ENCODE data around the gene HOXA10. TPM values are rescaled to one million over a fixed set of nuclear protein-coding genes. Genes with fewer than 3 reads are reported as not detected.

Gene HOXA10
- polyA plus RNA-seq, 1 donor, result 0.12 TPM

- H3K9me3 ChIP-seq (ENCODE audit: control insufficient read depth, low read depth, low read length), result peaks cover 16% of the 10 kb centered on the region
- no peak for DNase-seq
- H3K27me3 ChIP-seq (ENCODE audit: control insufficient read depth, insufficient read depth, low read length), result peaks cover 98% of the 10 kb centered on the region
- H3K27ac ChIP-seq (ENCODE audit: low read length), result no peak overlapping the region
- H3K4me3 ChIP-seq (ENCODE audit: low read length), result no peak overlapping the region
- peaks cover 3% of the 10 kb centered on the region for H3K4me1 ChIP-seq (ENCODE audit: control insufficient read depth, insufficient read depth, low read length)
- H3K36me3 ChIP-seq (ENCODE audit: control insufficient read depth, insufficient read depth, low read length), result no peaks in the 10 kb centered on the region
- WGBS (ENCODE audit: insufficient coverage, low lambda C conversion rate), result 49% methylated on average over 5 of the region's 22 CpGs
Observed at GRCh38 chr7:27176962-27177794, 3.1 kb upstream of the HOXA10 start.

DNA sequence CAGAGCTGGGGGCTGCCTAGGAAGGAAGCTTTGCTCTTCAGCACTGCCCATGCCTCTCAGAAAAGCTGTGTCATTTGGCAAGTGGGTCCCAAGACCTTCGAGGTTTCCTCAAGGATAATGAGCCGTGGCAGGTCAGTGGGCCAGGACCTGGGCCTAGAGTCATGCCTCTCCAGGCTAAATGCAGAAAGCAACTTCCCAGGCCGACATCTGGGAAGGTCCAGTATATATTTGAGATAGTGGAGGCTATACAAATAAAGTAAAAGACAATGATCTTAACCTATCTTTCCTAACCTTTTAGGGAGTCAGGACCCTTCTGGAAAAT, 2.4 kb upstream of the HOXA10 start:
- Histone ChIP-seq H3K4me3 (ENCODE audit: low read length) (no peak overlapping the region), H3K27ac (ENCODE audit: low read length) (no peak overlapping the region), H3K4me1 (ENCODE audit: control insufficient read depth, insufficient read depth, low read length) (peaks cover 3% of the 10 kb centered on the region), H3K9me3 (ENCODE audit: control insufficient read depth, low read depth, low read length) (peaks cover 16% of the 10 kb centered on the region), H3K36me3 (ENCODE audit: control insufficient read depth, insufficient read depth, low read length) (no peaks in the 10 kb centered on the region), H3K27me3 (ENCODE audit: control insufficient read depth, insufficient read depth, low read length) (peaks cover 99% of the 10 kb centered on the region)
- DNase-seq, result no peak
- no CpG with 5 or more reads among the region's 3 CpGs for WGBS (ENCODE audit: insufficient coverage, low lambda C conversion rate)

DNA sequence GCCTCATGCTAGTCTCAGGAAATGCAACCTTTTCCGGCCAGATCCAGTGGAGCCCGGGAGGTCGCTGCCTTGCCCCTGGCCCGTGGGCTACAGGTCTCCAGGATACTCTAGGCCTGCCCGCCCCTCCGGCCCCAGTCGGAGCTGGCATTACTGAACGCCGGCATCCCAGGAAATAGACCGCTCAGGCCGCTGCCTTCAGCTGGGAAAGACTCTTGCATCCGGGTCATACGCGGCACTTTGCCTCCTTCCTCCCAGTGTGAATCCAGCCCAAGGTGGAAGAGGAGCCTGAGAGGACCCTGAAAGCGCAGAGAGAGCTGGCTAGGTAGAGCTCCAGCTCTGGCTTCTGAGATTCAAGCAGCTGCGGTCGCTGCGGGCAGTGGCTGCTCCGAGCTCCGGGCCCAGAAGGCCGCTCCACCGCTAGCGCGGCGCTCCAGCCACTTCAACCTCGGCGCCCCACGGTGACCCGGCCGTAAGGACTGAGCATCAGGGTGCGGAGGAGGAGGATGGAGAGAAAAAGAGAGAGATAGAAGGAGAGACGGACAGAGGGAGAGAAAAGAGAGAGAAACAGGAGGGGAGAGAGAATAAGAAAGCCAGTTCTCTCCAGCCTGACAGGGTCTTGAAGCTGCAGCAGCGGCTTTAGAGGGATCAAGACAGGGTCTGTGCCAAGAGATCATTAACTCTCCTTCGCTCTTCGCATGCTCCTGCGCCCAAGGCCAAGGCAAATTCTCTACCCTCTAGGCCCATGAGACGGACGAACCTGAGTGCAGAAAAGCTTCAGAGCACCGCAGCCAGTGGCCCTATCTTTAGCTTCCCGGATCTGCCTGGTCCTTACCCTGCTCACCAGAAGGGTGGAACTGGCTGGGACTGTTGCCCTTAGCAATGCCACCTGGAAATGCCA, 1.8 kb upstream of the HOXA10 start:
- Histone ChIP-seq H3K9me3 (ENCODE audit: control insufficient read depth, low read depth, low read length) (peaks cover 16% of the 10 kb centered on the region), H3K27me3 (ENCODE audit: control insufficient read depth, insufficient read depth, low read length) (peaks cover 98% of the 10 kb centered on the region), H3K27ac (ENCODE audit: low read length) (no peak overlapping the region), H3K4me3 (ENCODE audit: low read length) (no peak overlapping the region), H3K4me1 (ENCODE audit: control insufficient read depth, insufficient read depth, low read length) (peaks cover 3% of the 10 kb centered on the region), H3K36me3 (ENCODE audit: control insufficient read depth, insufficient read depth, low read length) (no peaks in the 10 kb centered on the region)
- no CpG with 5 or more reads among the region's 40 CpGs for WGBS (ENCODE audit: insufficient coverage, low lambda C conversion rate)
- no peak for DNase-seq

DNA sequence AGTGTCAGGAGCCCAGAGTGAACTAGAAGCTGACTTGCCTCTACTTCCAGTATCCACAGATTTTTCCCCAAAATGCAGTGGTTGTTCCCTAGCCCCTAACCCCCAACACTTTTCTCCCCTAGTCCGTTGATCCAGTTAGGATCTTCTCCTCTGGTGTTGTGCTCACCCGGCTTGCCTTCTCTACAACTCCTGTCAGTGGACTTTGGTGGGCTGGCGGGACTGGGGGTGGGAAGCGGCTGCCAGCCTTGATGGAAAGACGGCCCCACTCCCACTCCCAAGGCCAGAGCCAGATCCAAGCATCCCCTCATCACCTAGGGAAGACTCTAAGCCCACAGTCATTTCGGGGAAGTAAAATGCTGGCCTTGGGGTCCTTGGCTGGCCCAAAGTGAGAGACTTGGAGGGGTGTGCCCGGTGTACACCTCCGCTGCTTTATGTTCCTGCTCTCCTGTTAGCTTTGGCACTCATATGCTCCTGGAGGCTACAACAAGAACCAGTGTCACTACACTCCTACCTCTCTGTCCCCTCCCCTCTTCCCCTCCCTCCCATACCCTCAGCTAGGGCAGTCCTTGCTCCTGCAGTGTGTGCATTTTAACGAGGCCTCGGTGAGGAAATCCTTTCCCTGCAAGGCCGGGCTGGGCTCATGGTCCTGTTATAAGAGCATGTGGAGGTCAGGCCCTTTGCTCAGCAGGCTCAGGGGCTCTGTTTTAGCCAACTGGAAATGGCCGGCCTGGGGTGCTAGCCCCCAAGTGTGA, 930 bp upstream of the HOXA10 start:
- H3K27ac ChIP-seq (ENCODE audit: low read length), result no peak overlapping the region
- peaks cover 94% of the 10 kb centered on the region for H3K27me3 ChIP-seq (ENCODE audit: control insufficient read depth, insufficient read depth, low read length)
- DNase-seq, result no peak
- H3K36me3 ChIP-seq (ENCODE audit: control insufficient read depth, insufficient read depth, low read length), result no peaks in the 10 kb centered on the region
- H3K9me3 ChIP-seq (ENCODE audit: control insufficient read depth, low read depth, low read length), result peaks cover 17% of the 10 kb centered on the region
- H3K4me3 ChIP-seq (ENCODE audit: low read length), result no peak overlapping the region
- H3K4me1 ChIP-seq (ENCODE audit: control insufficient read depth, insufficient read depth, low read length), result peaks cover 3% of the 10 kb centered on the region
- no CpG with 5 or more reads among the region's 12 CpGs for WGBS (ENCODE audit: insufficient coverage, low lambda C conversion rate)

GRCh38 chr7:27173511-27173955, 587 bp downstream of the HOXA10 start:
- H3K27ac ChIP-seq (ENCODE audit: low read length), result no peak overlapping the region
- DNase-seq, result no peak
- H3K27me3 ChIP-seq (ENCODE audit: control insufficient read depth, insufficient read depth, low read length), result peaks cover 94% of the 10 kb centered on the region

DNA sequence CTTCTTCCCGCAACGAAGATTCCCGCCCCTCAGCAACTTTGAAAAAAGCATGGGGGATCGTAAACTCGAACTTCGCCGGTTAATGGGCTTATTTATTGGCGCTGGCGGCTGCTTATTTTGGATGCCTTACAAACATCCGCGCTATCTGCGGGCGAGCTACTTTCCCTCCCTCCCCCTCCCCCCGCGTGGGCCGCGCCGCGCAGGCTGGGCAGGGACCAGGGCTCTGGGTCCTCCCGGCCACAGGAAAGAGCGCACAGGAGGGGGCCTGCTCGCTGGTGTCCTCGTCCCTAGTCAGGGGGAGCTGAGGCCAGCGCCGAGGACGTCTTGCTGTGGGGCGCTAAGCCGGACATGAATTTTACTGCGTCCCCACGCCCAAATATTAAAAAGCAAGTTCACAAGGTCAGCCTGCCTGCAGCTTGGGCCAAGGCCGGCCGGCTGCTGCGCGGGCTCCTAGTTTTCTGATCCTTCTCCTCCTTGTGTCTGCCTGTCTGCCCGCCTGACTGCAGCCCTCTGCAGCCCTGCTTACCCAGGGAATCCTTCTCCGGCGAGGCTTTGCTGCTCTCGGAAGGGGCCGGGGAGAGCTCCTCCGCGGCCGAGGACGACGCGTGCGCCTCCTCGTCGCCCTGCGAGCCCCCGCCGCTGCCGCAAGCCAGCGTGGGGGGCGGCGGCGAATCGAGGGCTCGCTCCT, 1.2 kb downstream of the HOXA10 start:
- WGBS (ENCODE audit: insufficient coverage, low lambda C conversion rate), result no CpG with 5 or more reads among the region's 58 CpGs
- peaks cover 34% of the 10 kb centered on the region for H3K9me3 ChIP-seq (ENCODE audit: control insufficient read depth, low read depth, low read length)
- peaks cover 3% of the 10 kb centered on the region for H3K4me1 ChIP-seq (ENCODE audit: control insufficient read depth, insufficient read depth, low read length)
- H3K27ac ChIP-seq (ENCODE audit: low read length), result no peak overlapping the region
- H3K4me3 ChIP-seq (ENCODE audit: low read length), result peak overlapping the region; percentile 35
- H3K36me3 ChIP-seq (ENCODE audit: control insufficient read depth, insufficient read depth, low read length), result no peaks in the 10 kb centered on the region
- no peak for DNase-seq
- peaks cover 94% of the 10 kb centered on the region for H3K27me3 ChIP-seq (ENCODE audit: control insufficient read depth, insufficient read depth, low read length)

More at GRCh38 chr7:27173511-27173955, 587 bp downstream of the HOXA10 start:
- no peaks in the 10 kb centered on the region for H3K36me3 ChIP-seq (ENCODE audit: control insufficient read depth, insufficient read depth, low read length)
- peaks cover 3% of the 10 kb centered on the region for H3K4me1 ChIP-seq (ENCODE audit: control insufficient read depth, insufficient read depth, low read length)
- WGBS (ENCODE audit: insufficient coverage, low lambda C conversion rate), result no CpG with 5 or more reads among the region's 59 CpGs
- peaks cover 30% of the 10 kb centered on the region for H3K9me3 ChIP-seq (ENCODE audit: control insufficient read depth, low read depth, low read length)
- H3K4me3 ChIP-seq (ENCODE audit: low read length), result no peak overlapping the region

DNA sequence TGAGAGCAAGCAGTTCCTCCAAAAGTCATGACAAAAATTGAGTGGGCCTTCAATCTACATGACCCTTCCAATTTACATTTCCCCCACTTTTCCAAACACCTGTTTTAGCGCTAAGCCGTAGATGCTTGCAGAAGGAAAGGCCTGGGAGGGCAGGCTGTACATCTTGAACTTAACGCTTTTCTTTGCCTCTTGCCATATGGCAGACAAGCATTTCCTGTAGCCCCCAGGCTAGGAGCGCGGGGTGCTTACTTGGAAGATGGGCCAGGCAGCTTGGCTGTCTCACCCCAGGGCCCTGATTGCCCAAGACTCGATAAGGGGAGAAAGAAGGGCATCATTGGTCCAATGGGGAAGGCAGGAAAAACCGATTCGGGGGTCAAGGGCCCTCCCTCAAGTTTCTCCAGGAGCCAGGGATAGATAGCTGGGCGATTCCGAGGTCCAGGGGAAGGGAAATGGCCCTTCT, 1.8 kb downstream of the HOXA10 start:
- no peaks in the 10 kb centered on the region for H3K36me3 ChIP-seq (ENCODE audit: control insufficient read depth, insufficient read depth, low read length)
- peaks cover 94% of the 10 kb centered on the region for H3K27me3 ChIP-seq (ENCODE audit: control insufficient read depth, insufficient read depth, low read length)
- DNase-seq, result no peak
- H3K4me1 ChIP-seq (ENCODE audit: control insufficient read depth, insufficient read depth, low read length), result peaks cover 3% of the 10 kb centered on the region
- H3K4me3 ChIP-seq (ENCODE audit: low read length), result peak overlapping the region; percentile 35
- no peak overlapping the region for H3K27ac ChIP-seq (ENCODE audit: low read length)
- peaks cover 34% of the 10 kb centered on the region for H3K9me3 ChIP-seq (ENCODE audit: control insufficient read depth, low read depth, low read length)
- no CpG with 5 or more reads among the region's 10 CpGs for WGBS (ENCODE audit: insufficient coverage, low lambda C conversion rate)

DNA sequence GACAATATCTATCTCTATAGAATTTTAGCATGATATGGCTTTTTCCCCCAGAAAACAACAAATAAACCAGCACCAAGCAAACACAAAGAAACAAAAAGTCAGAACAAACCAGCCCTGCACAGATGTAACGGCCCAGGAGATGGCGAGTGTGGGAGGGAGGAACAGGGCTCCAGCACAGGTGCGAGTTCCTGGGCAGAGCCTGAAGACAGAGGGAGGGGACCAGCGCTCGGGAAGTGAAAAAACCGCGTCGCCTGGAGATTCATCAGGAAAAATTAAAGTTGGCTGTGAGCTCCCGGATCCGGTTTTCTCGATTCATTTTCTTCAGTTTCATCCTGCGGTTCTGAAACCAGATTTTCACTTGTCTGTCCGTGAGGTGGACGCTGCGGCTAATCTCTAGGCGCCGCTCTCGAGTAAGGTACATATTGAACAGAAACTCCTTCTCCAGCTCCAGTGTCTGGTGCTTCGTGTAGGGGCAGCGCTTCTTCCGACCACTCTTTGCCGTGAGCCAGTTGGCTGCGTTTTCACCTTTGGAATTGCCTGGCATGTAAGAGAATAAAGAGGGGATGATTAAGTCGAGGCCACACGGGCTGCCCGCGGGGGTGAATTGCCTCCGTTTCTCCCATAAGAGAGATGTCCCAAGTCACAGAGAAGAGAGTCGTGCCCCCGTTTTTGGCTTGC, 2.3 kb downstream of the HOXA10 start:
- H3K4me1 ChIP-seq (ENCODE audit: control insufficient read depth, insufficient read depth, low read length), result peaks cover 3% of the 10 kb centered on the region
- 0% methylated on average over 4 of the region's 30 CpGs for WGBS (ENCODE audit: insufficient coverage, low lambda C conversion rate)
- peaks cover 94% of the 10 kb centered on the region for H3K27me3 ChIP-seq (ENCODE audit: control insufficient read depth, insufficient read depth, low read length)
- no peaks in the 10 kb centered on the region for H3K36me3 ChIP-seq (ENCODE audit: control insufficient read depth, insufficient read depth, low read length)
- no peak overlapping the region for H3K27ac ChIP-seq (ENCODE audit: low read length)
- DNase-seq, result no peak
- H3K4me3 ChIP-seq (ENCODE audit: low read length), result no peak overlapping the region
- peaks cover 35% of the 10 kb centered on the region for H3K9me3 ChIP-seq (ENCODE audit: control insufficient read depth, low read depth, low read length)

- H3K27me3 ChIP-seq (ENCODE audit: control insufficient read depth, insufficient read depth, low read length), result peaks cover 94% of the 10 kb centered on the region
- peaks cover 3% of the 10 kb centered on the region for H3K4me1 ChIP-seq (ENCODE audit: control insufficient read depth, insufficient read depth, low read length)
- H3K36me3 ChIP-seq (ENCODE audit: control insufficient read depth, insufficient read depth, low read length), result no peaks in the 10 kb centered on the region
- WGBS (ENCODE audit: insufficient coverage, low lambda C conversion rate), result no CpG with 5 or more reads among the region's 8 CpGs
- no peak for DNase-seq
- H3K4me3 ChIP-seq (ENCODE audit: low read length), result no peak overlapping the region
- peaks cover 39% of the 10 kb centered on the region for H3K9me3 ChIP-seq (ENCODE audit: control insufficient read depth, low read depth, low read length)
- H3K27ac ChIP-seq (ENCODE audit: low read length), result no peak overlapping the region
Observed at GRCh38 chr7:27171325-27171636, 2.8 kb downstream of the HOXA10 start.

Measured in large intestine (tissue), 3 donors.